OCI-LY1 (cell line): Measurements from ENCODE around the gene TRPV2.

Experiments
- CTCF ChIP-seq: fragments of 200-600 bp; sonication (generic), shearing (Covaris generic); IDR thresholded peaks from 2 replicates; pipeline ENCODE4 v1.5.1; 2017; ENCODE audit warnings: mild to moderate bottlenecking, antibody characterized with exemption, low read length, moderate library complexity, mixed read lengths
- EZH2 ChIP-seq: fragments of 200-600 bp; sonication (generic), shearing (Covaris generic); IDR thresholded peaks from 2 replicates; pipeline ENCODE4 v1.8.0; 2017; ENCODE audit warnings: borderline replicate concordance, mixed run types, mild to moderate bottlenecking, antibody characterized with exemption, low read length, moderate library complexity, mixed read lengths

DNA sequence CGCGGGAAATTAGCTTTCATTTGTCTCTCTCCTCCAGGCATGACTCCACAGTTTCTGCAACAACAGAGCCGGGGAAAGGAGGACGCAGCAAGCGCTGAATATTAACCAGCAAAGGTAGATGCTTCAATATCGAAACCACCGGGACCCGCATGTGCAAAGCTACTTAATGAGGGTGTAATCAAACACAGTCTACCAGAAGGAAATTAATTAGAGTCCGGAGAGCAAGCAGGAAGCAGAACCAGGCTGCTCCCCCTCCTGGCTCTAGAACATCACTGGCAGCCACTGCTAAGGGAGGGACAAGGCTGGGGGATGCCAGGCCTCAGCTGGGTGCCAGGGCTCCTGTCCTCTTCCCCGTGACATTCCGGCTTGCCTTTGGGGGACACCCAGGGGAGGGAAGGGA, 54.9 kb downstream of the TRPV2 start:
- TF ChIP-seq CTCF (no peak), EZH2 (no peak)
